GM19239 (cell line): ENCODE results near the gene TMC5.
A peak's percentile ranks its signal among the peaks of the same experiment; 100 is the strongest.
"Not testable (repeated sequence)": the region's sequence is repeated elsewhere in the genome, so short reads cannot be mapped to it uniquely, and the experiment has no call there.

ENCODE experiments used
- DNase-seq: peaks from one replicate; pipeline ENCODE4 v3.0.0; 2011; ENCODE audit warnings: low spot score; ENCODE audit not compliant: insufficient read length
- FAIRE-seq: peaks from 2 replicates; lab custom pipeline; 2011; peaks lifted over from hg19 to GRCh38; lab: Jason Lieb, UNC

Gene TMC5, protein sequence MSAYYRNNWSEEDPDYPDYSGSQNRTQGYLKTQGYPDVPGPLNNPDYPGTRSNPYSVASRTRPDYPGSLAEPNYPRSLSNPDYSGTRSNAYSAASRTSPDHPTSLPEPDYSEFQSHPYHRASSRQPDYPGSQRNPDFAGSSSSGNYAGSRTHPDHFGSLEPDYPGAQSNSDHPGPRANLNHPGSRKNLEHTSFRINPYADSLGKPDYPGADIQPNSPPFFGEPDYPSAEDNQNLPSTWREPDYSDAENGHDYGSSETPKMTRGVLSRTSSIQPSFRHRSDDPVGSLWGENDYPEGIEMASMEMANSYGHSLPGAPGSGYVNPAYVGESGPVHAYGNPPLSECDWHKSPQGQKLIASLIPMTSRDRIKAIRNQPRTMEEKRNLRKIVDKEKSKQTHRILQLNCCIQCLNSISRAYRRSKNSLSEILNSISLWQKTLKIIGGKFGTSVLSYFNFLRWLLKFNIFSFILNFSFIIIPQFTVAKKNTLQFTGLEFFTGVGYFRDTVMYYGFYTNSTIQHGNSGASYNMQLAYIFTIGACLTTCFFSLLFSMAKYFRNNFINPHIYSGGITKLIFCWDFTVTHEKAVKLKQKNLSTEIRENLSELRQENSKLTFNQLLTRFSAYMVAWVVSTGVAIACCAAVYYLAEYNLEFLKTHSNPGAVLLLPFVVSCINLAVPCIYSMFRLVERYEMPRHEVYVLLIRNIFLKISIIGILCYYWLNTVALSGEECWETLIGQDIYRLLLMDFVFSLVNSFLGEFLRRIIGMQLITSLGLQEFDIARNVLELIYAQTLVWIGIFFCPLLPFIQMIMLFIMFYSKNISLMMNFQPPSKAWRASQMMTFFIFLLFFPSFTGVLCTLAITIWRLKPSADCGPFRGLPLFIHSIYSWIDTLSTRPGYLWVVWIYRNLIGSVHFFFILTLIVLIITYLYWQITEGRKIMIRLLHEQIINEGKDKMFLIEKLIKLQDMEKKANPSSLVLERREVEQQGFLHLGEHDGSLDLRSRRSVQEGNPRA

DNA sequence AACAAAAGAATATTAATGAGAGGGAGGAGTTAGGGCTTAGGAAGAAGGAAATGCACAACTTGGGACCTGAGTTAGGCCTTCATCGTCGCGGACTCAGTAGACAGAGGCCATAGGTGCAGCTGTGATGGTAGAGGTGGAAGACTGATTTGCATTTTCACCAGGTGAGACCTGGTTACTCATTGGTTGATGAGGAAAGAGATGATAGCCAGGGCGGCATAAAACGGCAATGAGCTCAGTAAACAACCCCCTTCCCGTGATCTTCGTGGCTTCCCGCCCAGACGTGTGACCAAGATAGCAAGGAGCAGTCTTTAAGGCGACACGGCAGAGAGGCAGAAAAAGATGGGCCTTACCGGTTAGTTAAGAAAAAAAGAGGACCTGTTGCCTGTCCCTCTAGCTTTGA is at the start of gene TMC5:
TSS of gene TMC5 (plus strand) at position 244 of the 400 bp plus-strand sequence. CDS start 22,156 bp downstream, outside the sequence.
- FAIRE-seq = no peak
- DNase-seq = no peak

DNA sequence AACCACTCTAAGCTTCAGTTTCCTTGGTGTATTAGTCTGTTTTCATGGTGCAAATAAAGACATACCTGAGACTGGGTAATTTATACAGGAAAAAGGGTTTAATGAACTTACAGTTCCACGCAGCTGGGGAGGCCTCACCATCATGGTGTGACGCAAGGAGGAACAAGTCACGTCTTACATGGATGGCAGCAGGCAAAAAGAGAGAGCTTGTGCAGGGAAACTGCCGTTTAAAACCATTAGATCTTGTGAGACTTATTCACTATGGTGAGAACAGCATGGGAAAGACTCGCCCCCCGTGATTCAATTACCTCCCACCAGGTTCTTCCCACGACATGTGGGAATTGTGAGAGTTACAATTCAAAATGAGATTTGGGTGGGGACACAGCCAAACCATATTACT is 45.1 kb upstream of the TMC5 start:
- not testable (repeated sequence) for DNase-seq, FAIRE-seq

DNA sequence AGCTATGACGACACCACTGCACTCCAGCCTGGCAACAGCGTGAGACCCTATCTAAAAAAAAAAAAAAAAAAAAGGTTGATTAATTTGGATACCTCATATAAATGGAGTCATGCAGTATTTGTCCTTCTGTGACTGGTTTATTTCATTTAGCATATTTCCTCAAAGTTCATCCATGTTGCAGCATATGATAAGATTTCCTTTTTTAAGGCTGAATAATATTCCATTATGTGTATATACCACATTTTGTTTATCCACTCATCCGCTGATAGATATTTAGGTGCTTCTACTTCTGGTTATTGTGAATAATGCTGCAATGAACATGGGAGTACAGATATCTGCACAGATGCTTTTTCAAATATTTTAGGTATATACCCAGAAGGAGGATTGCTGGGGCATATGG is 43.3 kb upstream of the TMC5 start:
- no peak for DNase-seq
- no peak for FAIRE-seq

DNA sequence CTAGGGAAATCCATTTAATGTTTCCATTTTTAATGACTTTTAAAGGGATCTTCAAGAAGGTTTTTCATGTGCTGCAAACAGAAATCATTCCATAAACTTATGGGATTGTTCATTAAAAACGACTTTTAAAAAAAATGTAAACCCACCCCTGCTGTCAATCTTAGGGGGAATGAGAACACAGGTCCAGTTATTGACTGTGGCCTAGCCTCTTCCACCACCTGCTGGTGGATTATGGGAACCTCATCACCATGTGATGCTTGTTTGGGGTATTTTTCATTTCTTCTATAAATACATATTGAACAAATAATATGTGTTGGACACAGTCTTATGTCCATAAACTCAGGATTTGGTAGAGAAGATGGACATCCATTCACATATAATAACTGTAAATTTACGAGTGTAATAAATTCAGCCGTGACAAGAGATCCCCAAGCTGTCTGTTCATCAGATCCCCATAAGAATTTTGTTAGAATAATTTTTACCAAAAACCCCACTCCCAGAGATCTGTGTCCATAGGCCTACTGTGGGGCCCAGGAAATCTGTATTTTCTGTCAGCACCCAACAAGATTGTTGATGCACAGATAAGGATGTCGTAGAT is 42.0 kb upstream of the TMC5 start:
- peak; percentile 59 for DNase-seq
- FAIRE-seq = peak; percentile 89

DNA sequence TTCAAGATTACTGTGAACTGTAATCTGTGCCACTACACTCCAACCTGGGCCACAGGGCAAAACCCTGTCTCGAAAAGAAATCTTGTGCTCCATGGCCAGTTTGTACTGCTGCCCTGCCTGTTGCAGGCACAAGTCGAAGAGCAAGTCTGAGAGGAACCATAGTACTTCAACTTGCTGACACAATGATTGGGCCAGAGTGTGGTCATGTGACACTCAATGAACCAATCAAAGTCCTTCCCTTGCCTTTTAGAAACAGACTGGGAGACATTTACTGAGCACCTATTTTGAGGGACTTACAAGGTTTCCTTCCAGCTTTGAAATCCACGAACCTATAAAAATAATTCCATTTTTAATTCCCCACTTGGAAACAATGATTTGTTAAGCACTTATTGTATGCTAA is 39.8 kb upstream of the TMC5 start:
- FAIRE-seq (no peak), DNase-seq (no peak)

DNA sequence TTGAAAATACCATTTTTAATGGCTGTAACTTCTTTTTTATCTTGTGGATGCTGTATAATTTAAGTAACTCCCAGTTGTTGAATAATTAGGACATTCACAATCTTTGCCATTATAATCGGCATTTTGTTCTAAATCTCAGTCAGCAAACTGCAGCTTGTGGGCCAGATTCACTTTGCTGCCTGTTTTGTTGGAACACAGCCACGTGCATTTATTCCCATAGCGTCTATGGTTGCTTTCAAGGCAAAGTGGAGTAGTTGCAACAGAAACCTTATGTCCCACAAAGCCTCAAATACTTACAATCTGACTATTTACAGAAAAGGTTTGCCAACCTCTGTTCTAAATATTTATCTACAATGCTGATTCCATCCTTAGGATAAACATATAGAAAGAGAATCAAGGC is 39.2 kb upstream of the TMC5 start:
- no peak for FAIRE-seq
- DNase-seq = no peak

DNA sequence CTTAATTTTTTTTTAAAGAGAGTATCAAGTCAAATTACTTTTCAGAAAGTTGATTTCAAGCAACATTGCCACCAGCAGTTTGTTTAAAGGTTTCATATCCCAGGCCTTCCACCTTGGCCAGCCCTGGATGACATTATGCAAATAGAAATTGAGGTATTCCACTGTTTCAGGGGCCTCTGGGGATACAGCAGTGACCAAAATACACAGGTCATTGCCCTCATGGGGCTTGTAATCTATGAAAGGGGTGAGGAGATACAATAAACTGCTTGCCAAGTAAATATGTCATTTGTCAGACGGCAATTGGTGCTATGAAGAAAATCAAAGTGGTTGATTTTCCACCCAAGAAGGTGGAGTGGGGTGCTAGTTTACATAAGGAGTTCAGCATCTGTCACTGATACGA is 37.8 kb upstream of the TMC5 start:
- DNase-seq (no peak), FAIRE-seq (no peak)

DNA sequence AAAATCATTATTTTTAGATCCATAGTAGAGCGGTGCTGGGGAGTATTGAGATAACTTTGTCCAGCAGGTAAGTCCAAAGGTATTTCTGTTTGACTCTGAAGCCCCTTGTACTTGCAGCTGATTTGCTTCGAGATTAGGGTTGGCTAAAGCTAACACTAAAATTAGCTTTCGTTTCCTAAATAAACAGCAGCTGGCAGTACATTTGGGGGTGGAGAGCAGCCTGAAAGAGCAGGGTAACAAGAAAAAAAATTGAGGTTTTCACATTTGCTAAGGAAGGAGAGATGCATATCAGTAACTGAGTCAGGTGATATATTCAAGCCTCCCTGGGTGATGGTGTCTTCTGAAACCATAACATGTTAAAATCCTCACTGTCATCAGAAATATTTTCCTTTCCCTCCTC is 37.4 kb upstream of the TMC5 start:
- FAIRE-seq (no peak), DNase-seq (no peak)

DNA sequence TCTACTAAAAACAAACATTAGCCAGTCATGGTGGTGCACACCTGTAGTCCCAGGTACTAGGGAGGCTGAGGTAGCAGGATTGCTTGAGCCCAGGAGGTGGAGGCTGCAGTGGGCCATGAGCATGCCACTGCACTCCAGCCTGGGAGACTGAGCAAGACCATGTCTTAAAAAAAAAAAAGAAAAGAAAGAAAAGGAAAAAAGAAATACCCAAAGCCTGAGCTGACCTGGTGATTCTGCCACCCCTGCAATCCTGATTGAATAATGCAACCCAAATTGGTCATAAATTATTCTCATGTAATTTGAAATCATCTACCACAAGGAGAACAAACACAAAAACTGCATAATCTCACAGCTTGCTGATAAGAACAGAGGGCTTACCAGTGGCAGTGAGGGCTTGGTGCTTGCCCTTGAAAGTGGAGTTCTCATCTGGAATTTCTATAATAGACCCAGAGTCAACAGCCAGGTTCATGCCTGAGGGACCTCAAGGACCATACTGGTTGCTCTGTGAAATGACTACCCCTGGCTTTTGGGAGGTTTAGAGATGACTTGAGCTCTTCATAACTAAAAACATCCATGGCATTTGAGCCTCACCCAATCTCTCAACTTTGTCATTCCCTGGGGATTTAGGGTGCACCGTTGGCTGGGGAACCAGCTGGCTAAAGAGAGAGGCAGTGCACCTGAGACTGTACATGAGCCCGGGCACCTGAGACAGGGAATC is 35.4 kb upstream of the TMC5 start:
- DNase-seq (no peak), FAIRE-seq (no peak)

DNA sequence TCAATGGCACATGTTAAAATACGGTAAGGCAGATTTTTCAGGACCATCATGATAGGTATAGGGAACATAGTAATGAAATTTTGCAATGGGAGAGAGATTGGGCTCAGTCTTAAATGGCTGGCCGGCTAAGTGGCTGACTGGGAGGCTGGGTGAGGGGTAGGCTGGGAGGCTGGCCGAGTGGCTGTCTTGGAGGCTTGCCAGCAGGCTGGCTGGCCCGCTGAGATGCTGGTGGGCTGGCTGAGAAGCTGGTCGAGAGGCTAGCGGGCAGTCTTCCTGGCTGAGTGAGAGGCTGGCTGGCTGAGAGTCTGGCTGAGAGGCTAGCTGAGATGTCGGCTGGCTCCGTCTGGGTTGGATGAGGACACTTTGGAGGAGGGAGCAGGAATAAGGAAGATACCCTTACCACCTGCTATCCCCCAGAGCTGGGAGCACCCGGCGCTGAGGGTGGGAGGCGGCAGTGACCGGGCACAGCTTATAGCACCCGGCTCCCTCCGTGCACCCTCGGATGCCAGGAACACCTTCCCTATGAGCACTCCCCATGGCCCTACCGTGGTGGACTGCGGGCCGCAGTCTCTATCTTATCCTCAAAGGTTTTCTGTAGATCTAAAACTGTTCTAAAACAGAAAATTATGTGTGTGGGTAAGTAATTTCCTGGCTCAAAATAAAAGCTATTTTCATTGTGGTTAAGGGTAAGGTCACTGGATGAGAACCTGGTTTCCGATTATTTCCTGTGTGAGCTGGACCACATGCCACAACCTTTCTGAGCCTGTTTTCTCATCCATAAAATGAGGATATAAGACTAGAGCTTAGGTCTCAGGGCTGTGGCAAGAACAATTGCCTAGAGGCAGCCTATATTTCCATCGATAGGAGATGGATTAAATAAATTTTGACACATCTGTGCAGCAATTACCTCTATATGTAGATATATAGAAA is 34.5 kb upstream of the TMC5 start:
- DNase-seq (no peak), FAIRE-seq (no peak)

DNA sequence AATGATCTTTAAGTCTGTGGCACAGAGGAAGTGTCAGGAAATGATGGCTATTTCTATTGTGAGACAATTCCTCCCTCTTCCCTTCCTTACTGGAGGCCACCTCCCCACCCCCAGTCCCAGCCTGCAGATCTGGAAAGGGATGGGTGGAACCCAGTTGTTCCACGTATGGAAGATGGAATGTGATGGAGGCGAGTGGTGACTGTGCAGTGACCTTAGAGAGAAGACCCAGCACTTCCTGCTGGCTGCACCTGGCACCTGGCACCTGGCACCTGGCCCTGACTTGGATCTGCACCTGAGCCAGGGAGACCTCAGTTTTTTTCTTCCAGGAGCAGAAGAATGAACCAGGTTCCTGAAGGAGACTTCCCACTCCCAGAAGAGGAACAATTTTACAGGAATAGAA is 33.0 kb upstream of the TMC5 start:
- FAIRE-seq (no peak), DNase-seq (no peak)

DNA sequence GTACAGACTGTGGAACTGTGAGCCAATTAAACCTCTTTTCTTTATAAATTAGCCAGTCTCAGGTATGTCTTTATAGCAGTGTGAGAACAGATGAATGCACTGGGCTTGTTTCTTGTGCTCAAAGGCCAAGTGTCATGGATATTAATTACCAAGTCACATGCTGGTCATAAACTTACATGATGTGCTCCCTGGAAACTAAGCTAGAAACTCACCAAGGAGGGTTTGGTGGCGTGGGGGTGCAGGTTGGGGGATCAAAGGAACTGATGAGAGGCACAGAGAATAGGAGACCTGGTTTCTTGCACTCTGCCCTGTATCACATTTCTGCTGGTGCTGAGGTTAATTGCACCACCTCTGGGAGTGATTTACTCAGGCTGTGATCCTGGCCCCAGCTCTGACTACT is 31.2 kb upstream of the TMC5 start:
- FAIRE-seq = no peak
- DNase-seq = no peak

DNA sequence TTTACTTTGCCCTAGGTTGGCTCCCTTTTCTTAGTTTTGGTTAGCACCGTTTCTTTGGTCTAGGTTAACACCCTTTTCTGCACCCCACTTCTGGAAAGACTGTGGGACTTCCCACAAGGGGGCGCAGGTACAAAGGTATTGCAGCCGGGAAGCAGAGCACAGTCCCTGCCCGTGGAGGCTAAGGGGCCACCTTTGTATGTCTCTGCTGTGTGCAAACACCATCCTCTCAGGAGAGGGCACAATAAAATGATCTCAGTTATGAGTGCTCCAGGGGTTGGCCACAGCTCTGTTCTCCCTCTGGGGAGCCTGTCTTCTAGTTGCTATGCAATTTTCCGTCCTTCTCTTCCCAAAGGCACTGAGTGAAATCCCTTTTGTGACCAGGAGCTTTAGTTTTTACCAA is 28.4 kb upstream of the TMC5 start:
- FAIRE-seq (no peak), DNase-seq (no peak)

DNA sequence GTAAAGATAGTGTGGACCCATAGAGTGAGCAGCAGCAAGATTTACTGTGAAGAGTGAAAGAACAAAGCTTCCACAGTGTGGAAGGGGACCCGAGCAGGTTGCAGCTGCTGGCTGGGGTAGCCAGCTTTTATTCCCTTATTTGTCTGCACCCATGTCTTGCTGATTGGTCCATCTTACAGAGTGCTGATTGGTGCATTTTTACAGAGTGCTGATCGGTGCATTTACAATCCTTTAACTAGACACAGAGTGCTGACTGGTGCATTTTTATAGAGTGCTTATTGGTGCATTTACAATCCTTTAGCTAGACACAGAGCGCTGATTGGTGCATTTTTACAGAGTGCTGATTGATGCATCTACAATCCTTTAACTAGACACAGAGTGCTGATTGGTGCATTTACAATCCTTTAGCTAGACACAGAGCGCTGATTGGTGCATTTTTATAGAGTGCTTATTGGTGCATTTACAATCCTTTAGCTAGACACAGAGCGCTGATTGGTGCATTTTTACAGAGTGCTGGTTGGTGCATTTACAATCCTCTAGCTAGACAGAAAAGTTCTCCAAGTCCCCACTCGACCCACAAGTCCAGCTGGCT is 26.4 kb upstream of the TMC5 start:
- DNase-seq, FAIRE-seq: not testable (repeated sequence)

DNA sequence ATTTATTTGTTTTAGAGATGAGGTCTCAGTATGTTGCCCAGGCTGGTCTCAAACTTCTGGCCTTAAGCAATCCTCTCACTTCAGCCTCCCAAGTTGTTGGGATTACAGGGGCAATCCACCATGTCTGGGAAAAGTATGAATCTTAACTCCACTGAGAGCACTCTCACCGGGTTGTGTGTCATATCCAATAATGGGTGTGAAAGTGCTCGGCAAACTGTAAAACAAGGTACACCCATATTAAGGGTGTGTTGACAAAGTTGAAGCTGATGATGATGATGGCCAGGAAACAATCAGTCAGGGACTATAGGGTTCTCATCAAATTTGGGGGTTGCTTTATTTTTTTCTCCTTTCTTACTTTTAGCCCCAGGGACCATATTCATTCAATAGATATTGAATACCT is 25.3 kb upstream of the TMC5 start:
- no peak for FAIRE-seq
- no peak for DNase-seq

DNA sequence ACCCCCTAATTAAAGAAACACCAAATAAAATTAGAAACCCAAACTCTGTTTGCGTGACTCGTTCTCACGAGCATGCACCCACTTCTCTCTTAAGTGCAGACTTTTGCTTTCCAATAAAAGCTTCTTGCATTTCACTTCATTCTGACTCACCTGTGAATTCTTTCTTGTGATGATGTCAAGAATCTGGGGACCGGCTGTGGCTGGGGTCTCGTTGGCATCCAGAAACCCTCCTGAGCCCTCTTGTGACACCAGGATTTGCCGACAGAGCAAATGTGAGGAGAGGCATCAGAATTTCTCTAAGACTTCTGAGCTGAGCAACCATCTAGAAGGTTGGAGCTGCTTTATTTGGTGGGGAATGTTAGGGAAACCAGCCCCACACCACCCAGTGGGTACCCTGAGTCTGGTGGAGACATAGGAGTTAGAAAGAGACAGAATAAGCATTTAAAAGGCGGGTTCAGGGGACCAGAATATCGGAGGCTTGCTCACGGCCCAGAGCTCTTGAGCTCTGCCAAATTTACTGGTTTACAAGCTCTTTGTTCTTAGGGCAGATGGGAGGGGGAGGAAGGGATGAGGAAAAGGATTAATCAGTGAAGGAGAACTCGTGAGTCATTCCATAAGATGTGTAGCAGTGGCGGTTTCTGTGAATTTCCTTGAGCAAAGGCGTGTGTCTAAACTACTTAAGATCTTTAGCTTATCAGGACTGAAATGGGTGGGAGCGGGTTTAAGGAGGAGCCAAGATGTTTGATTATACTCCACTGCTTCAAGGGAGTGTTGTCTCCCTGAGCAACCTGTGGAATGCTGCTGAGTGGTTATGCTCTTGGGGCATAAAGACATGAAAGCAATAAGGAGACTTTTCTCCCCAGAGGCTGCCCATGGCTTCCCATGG is 24.2 kb upstream of the TMC5 start:
- FAIRE-seq (no peak), DNase-seq (no peak)

DNA sequence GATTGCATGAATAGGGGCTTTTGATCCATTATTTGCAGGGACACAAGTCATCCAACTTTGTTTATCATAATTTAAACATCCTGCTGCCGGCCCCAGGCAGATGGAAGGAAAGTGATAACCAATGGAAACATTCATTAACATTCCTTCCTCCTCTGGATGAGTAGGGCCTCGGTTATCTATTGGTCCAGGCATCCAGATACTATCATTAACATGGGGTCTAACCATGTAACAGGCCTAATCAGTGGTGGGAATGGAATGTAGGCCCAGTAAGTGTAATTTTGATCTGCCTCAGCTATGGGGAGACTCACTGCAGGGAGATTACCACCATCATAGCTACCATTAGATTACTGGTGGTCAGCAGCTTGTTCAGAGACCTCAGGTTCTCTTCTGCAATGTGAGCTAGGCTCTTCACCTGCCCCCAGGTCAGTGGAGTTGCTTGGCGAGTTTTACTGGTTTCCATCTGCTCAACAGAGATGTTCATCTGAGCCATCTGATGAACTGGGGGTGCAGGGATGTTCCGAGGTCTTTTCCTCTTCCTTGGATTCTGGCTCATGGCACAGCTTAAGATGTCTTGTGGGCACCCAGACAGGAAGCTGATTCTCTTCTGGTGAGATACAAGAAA is 21.9 kb upstream of the TMC5 start:
- FAIRE-seq, DNase-seq: not testable (repeated sequence)
